Upper lobe of right lung (tissue), 1 donor: ENCODE data around the gene HCAR2. TPM values are rescaled to one million over a fixed set of nuclear protein-coding genes. Genes with fewer than 3 reads are reported as not detected.
A peak's percentile ranks its signal among the peaks of the same experiment; 100 is the strongest.
"Not testable (repeated sequence)": the region's sequence is repeated elsewhere in the genome, so short reads cannot be mapped to it uniquely, and the experiment has no call there.

Experiments used
- ATAC-seq: fragments of 200-7000 bp; cut with Tn5 transposase; one replicate; pipeline ENCODE4 v1.9.1; 2020; ENCODE audit warnings: mild to moderate bottlenecking, moderate library complexity
- DNase-seq: peaks from one replicate; pipeline ENCODE4 v3.0.0-alpha.2; 2020
- H3K27ac ChIP-seq: fragments of 200-600 bp; one replicate; pipeline ENCODE4 v1.8.0; 2022
- H3K27me3 ChIP-seq: fragments of 200-600 bp; one replicate; pipeline ENCODE4 v1.8.0; 2022; ENCODE audit warnings: mild to moderate bottlenecking
- H3K36me3 ChIP-seq: fragments of 200-600 bp; one replicate; pipeline ENCODE4 v1.8.0; 2022
- H3K4me1 ChIP-seq: fragments of 200-600 bp; one replicate; pipeline ENCODE4 v1.8.0; 2022
- H3K4me3 ChIP-seq: fragments of 200-600 bp; one replicate; pipeline ENCODE4 v1.8.0; 2022; ENCODE audit warnings: mild to moderate bottlenecking
- H3K9me3 ChIP-seq: fragments of 200-600 bp; one replicate; pipeline ENCODE4 v1.8.0; 2022
- intact Hi-C: fragments of 100-400 bp; cut with DNase I; formaldehyde crosslinking; loops from one replicate; pipeline ENCODE4 v1.11.0; 2022
- total RNA-seq: library from RNA; stranded (reverse); fragmentation: NEBNext Ultra II Directional; extraction: Animal tissue kit (Norgen Biotek cat#: 25700); gene quantifications from one replicate; pipeline ENCODE4 v1.2.1, GENCODE V29; 2021
- TF ChIP-seq, protein P1 (sequence below): fragments of 200-600 bp; IDR thresholded peaks from one replicate; pipeline ENCODE4 v1.8.0; 2022; ENCODE audit warnings: antibody characterized with exemption
- donor health status: DM: no; HTN: yes; CAD: no; lungs with severe emphysema.

Gene HCAR2
- total RNA-seq, 1 donor from 2014 or later: 7.6 TPM

DNA sequence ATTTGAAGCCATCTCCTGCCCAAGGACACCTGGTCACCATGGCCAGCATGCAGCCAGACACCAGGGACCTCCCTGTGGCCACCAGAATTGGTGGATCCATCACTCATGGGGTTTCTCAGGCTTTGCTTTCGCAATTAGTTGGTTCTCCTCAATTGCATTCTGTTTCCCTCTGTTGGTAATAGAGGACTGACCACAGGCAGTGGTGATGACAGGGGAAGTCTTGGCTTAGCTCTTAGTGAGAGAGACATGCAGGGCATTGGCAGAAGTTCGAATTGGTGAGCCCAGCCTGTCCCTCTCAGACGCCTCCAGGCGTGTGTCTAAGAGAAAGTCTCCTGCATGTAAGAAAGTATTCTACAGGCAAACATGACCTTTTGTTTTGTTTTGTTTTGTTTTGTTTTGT is 21.3 kb downstream of the HCAR2 start:
- no peak for DNase-seq
- no peaks in the 10 kb centered on the region for H3K27me3 ChIP-seq
- no peaks in the 10 kb centered on the region for H3K9me3 ChIP-seq
- TF ChIP-seq, protein P1, sequence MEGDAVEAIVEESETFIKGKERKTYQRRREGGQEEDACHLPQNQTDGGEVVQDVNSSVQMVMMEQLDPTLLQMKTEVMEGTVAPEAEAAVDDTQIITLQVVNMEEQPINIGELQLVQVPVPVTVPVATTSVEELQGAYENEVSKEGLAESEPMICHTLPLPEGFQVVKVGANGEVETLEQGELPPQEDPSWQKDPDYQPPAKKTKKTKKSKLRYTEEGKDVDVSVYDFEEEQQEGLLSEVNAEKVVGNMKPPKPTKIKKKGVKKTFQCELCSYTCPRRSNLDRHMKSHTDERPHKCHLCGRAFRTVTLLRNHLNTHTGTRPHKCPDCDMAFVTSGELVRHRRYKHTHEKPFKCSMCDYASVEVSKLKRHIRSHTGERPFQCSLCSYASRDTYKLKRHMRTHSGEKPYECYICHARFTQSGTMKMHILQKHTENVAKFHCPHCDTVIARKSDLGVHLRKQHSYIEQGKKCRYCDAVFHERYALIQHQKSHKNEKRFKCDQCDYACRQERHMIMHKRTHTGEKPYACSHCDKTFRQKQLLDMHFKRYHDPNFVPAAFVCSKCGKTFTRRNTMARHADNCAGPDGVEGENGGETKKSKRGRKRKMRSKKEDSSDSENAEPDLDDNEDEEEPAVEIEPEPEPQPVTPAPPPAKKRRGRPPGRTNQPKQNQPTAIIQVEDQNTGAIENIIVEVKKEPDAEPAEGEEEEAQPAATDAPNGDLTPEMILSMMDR: no peak
- no peaks in the 10 kb centered on the region for H3K36me3 ChIP-seq
- no peak overlapping the region for H3K27ac ChIP-seq
- H3K4me1 ChIP-seq: no peaks in the 10 kb centered on the region
- H3K4me3 ChIP-seq: no peak overlapping the region
- ATAC-seq: peak; percentile 92
- intact Hi-C loops: no loop called here

DNA sequence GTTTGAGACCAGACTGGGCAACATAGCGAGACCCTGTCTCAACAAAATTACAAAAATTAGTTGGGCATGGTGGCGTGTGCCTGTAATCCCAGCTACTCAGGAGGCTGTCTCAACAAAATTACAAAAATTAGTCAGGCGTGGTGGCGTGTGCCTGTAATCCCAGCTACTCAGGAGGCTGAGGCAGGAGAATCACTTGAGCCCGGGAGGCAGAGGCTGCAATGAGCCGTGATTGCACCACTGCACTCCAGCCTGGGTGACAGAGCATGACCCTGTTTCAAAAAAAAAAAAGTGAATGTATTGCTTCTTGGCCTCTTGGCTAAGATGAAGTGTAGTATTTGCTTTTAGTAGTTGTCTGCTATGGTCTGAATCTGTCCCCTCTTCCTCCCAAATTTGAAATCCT is 22.2 kb downstream of the HCAR2 start:
- H3K27me3 ChIP-seq, H3K27ac ChIP-seq, H3K4me1 ChIP-seq, DNase-seq, H3K4me3 ChIP-seq, H3K36me3 ChIP-seq, H3K9me3 ChIP-seq, intact Hi-C loops, ATAC-seq: not testable (repeated sequence)

DNA sequence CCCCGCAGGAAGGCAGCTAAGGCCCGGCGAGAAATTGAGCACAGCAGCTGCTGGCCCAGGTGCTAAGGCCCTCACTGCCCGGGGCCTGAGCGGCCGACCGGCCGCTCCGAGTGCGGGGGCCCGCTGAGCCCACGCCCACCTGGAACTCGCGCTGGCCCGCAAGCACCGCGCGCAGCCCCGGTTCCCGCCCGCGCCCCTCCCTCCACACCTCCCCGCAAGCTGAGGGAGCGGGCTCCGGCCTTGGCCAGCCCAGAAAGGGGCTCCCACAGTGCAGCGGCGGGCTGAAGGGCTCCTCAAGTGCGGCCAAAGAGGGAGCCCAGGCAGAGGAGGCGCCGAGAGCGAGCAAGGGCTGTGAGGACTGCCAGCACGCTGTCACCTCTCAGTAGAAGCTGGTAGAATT is 26.4 kb downstream of the HCAR2 start:
- H3K4me1 ChIP-seq, H3K9me3 ChIP-seq, H3K4me3 ChIP-seq, H3K27ac ChIP-seq, ATAC-seq, intact Hi-C loops, H3K36me3 ChIP-seq, DNase-seq, H3K27me3 ChIP-seq: not testable (repeated sequence)

- H3K4me3 ChIP-seq, H3K27me3 ChIP-seq, H3K27ac ChIP-seq, H3K9me3 ChIP-seq, DNase-seq, H3K4me1 ChIP-seq, intact Hi-C loops, ATAC-seq, H3K36me3 ChIP-seq: not testable (repeated sequence)
Measured at GRCh38 chr12:122676015-122676414, 27.1 kb downstream of the HCAR2 start.

DNA sequence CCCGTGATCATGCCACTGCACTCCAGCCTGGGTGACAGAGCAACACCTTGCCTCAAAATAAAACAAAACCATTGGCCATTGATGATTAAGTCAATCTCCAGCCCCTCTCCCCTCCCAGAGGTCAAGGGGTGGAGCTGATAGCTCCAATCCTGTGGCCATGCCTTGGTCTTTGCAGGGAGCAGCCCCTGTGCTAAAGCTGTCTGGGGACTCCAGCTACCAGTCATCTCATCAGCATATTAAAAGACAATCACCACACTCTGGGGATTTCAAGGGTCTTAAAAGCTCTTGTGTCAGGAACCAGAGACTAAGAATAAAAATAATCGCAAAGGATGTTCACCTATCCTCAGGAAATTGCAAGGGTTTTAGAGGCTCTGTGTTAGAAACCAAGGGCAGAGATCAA is 30.6 kb downstream of the HCAR2 start:
- no peak overlapping the region for H3K4me3 ChIP-seq
- H3K4me1 ChIP-seq: no peaks in the 10 kb centered on the region
- intact Hi-C loops: no loop called here
- TF ChIP-seq, protein P1: no peak
- no peaks in the 10 kb centered on the region for H3K9me3 ChIP-seq
- no peaks in the 10 kb centered on the region for H3K27me3 ChIP-seq
- H3K36me3 ChIP-seq: no peaks in the 10 kb centered on the region
- ATAC-seq: no peak
- DNase-seq: no peak
- H3K27ac ChIP-seq: no peak overlapping the region

GRCh38 chr12:122669397-122670070 is 33.6 kb downstream of the HCAR2 start:
- TF ChIP-seq, protein P1: no peak
- Histone ChIP-seq H3K9me3 (no peaks in the 10 kb centered on the region), H3K4me1 (no peaks in the 10 kb centered on the region), H3K36me3 (no peaks in the 10 kb centered on the region), H3K27ac (no peak overlapping the region), H3K27me3 (no peaks in the 10 kb centered on the region), H3K4me3 (no peak overlapping the region)
- no peak for DNase-seq
- ATAC-seq: no peak
- intact Hi-C loops: no loop called here

DNA sequence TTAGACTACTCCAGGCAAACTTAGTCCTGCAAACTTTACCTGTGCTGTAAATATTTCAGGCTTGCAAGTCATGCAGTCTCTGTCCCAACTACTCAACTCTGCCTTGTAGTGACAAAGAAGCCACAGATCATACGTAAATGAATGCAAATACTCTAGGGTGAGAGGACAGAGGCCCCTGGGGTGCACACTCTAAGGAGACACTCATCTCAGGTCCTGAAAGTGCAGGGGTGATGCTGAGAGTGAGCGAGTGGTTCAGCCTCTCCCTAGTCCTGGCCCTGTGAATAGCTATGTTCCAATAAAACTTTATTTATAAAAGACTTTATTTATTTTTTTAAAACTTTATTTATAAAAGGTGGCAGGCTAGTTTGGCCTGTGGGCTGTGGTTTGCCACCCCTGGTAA is 34.9 kb downstream of the HCAR2 start:
- Histone ChIP-seq H3K4me1 (no peaks in the 10 kb centered on the region), H3K27ac (no peak overlapping the region), H3K27me3 (no peaks in the 10 kb centered on the region), H3K9me3 (no peaks in the 10 kb centered on the region), H3K36me3 (no peaks in the 10 kb centered on the region), H3K4me3 (no peak overlapping the region)
- DNase-seq (no peak), ATAC-seq (no peak)
- TF ChIP-seq, protein P1: no peak
- intact Hi-C loops: no loop called here
